GM18873 (cell line): Measurements from ENCODE around the gene ATP8A2.

ENCODE experiments used
- ATAC-seq: cut with Tn5 transposase; IDR thresholded peaks from one replicate; pipeline ENCODE4 v1.9.1; 2021; ENCODE audit warnings: mild to moderate bottlenecking, moderate library complexity, moderate number of reproducible peaks; ENCODE audit not compliant: unreplicated experiment, low FRiP score

ATP8A2 gene

DNA sequence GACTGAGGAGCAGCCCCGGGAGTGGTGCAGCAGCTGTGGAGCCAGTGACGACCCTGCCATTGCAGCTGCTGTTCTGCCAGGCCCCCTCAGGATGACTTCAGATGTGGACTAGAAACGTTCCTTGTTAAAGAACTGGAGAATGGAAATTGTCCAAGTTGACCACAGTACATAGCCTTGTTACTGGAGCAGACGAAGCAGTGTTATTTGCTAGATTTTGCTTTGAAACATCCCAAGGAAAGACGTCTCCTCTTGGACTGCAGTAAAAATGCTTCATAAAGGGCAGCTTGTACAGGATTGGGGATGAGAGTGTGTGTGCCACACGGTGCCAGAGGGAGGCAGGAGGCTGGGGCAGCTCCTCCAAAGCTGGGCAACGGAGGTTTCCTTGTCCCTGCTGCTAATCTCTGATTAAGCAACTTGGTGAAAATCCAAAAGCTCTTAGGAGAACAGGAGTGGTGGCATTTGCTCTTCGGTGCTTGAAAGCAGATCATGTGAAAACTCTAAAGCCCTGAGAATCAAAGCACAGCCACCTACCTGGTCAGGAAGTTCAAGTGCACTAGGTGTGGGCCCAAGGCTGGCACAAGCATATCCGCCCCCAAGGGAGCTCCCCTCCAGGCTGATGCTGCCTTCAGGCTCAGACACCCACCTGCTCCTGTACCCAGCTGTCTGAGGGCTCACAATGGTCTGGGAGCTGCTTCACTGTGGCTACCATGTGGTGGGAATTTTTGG lies 645.6 kb downstream of the ATP8A2 start:
- no peak for ATAC-seq

DNA sequence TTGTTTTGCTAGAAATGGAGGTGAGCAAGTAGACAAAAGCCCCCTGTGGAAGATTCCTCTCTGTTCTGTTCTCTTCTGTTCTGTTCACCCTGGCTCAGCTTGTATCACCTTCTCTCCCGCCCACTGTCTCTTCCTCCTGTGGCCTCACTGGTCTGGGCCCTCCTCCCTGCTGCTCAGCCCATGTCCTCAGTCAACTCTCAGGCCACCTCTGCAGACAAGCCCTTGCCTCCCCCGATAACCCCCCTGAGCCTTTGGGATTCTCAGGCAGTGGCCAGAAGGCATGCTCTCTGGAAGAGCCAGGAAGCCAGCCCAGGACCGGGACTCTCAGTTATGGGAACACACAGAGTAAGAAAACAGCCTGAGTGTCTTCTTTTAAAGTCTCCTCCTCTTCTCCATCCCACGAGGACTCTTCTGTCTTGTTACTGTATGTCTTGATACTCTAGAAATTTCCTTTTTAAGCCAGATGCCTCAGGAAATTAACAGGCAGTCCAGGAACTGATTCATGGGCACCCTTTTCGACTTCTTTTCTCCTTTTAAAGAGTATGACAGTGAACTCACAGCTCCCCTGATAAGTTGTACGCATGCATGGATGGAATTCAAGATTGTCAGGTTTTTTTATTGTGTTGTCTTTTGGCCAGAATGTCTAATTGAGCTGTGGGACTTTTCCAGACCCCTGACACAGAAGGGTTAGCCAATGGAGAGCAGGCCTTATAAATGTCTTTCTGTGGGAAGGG lies 646.3 kb downstream of the ATP8A2 start:
- no peak for ATAC-seq

DNA sequence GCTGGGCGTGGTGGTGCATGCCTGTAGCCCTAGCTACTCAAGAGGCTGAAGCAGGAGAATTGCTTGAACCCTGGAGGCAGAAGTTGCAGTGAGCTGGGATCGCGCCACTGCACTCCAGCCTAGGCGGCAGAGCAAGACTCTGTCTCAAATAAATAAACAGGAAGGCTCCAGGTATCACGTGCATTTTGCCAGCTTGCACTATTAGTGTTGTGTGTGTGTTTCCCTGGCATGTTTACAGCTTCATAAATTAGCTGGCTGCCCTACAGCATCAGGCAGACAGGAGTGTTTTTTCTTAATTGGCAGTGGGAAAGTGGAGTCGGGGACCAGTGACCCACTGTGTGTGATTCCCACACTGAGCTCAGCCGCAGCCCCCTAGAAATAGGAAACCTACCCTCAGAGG lies 647.5 kb downstream of the ATP8A2 start:
- ATAC-seq: no peak

DNA sequence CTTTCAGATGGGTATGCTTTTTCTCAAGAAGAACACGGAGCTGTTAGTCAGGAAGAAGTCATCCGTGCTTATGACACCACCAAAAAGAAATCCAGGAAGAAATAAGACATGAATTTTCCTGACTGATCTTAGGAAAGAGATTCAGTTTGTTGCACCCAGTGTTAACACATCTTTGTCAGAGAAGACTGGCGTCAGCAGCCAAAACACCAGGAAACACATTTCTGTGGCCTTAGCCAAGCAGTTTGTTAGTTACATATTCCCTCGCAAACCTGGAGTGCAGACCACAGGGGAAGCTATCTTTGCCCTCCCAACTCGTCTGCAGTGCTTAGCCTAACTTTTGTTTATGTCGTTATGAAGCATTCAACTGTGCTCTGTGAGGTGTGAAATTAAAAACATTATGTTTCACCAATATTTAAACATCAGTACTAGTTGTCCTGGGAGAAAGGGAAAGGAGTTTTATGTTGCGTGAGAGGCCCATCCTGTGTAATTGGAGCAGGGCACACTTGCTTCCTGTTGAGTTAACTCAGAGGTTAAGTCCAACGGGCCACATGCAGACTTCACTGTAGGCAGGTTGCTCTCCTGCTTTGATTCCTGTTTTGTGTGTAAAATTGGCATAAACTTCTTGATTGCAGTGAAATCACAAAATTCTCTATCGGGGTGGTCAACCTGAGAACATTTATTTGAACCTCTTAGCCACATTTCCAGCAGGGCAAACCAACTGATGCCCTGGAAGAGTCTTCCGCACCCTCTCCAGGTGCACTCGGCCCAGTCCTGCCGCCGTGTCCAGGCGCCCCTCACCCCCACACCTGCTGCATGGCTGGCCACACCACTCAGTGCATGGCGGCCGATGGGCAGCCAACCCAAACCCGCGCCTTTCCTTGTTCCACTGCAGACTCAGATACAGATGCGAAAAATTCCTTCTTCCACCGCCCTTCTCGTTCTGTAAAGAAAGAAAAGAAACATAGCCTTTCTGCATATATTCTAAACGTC lies 648.4 kb downstream of the ATP8A2 start:
- no peak for ATAC-seq

DNA sequence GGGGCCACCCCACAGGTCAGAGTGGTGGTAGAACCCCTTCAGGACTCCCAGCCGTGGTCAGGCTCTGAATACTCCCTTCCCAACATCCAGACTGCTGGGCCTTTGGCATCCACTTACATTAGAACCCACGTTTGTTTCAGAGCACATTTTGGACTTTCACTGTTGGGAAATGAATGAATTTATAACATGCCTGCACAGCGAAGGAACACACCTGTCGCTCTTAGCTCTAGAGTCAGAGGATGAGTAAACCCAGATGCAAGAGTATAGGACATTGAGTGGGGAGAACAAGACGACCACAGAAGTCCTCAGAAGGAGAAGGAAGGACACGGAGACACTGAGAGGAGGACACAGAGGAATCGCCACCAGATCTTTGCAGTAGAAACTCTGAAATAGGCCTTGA lies 649.1 kb downstream of the ATP8A2 start:
- ATAC-seq: no peak

DNA sequence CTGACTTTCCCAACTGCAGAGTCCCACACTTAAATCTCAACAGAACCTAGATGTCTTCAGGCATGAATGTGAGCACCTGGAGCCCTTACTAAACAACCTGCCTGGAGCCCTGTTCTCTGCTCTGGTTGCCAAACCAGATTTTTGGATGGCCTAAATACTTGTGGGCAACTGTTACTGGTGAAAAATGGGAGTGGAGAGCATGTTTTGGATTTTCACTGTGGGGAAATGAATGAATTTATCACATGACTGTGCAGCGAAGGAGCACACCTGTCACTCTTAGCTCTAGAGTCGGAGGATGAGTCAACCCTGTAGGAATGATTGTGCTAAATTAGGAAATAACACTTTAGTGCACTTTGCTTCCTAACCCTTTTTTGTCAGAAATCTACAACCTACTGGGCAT lies 649.7 kb downstream of the ATP8A2 start:
- no peak for ATAC-seq

DNA sequence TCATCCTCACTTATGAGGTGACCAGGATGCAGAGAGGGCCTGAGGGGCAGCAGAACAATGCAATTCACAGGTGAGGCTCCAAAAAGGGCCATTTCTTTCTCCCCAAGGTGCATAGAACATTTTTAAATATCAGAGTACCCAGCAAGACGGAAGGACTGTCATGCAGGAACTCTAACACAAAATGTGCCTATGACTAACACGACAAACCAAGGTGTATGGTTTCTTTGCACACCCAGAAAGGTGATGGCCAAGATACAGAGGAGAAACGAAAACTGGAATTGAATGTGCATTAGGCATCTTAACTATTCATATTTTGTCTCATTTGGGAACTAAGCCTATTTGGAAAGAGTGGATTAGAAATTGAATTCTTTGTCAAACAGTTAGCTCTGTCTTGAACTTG lies 650.2 kb downstream of the ATP8A2 start:
- no peak for ATAC-seq

DNA sequence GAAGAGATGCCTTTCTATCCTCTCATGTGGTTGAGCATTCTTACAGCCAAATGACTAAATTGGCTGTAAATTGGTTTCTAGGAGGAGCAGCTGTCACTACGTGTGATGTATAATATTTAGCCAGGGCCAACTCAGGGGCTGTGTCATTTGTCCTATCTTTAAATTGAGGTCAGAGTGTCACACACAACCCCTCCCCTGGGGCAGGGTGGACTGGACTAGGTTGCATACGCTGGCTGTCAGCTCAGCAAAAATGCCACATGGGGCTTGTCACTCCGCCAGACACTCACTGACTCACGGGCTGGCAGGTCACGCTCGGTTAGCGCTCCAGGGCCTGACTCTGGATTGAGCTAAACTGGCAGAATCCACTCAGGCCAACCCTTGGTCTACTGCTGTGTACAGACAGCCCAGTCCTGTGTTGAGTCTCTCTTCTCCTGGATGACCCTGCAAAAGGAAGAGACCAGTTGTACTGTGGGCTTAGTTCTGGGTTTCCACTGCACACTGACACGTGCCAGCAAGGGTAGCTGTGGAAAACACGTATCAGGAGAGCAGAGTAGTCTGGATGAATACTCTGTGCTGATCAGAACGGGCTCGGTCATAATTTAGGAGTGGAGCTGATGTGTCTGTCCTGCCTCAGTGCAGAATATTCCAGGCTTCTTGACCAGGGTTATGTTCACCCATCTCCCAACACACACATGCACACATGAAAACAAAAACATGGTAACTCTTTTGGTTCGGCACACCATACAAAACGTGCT lies 650.9 kb downstream of the ATP8A2 start:
- ATAC-seq: no peak

DNA sequence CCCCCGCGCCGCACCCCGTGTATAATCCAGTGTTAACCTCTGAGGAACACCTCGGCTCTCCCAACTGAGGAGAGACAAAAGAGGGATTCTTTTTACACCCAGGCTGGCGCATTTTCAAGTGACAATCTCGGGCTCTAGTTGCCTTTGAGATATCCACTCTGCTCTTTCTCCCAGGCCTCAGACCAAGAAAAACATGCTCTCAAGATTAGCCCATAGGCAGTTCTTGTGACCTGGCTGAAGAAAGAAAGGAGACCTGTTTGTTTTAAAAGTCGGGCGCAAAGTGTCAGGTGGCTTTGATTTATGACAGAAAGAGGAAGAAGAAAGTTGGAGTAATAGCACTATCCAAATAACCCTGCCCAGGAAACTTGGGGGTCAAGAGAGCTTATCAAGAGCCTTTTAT lies 652.8 kb downstream of the ATP8A2 start:
- no peak for ATAC-seq

DNA sequence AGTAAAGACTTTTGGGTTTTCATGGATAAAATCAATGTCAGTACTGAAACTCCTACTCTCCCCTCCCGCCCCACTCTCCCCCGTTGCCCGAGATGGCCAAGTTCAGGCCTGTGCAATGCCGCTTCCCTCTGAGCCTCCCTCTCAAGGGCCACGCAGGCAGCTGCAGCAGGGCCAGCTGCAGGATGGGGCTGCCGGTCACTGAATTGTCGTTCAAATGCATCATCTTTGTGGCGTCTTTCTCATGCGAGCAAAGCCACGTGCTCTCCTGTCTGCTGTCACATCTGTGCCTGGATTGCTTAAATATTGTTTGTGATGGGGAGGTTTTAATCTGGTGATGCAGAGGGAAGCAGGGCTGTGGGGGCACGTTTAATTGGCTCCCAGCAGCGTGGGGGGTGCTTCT lies 653.4 kb downstream of the ATP8A2 start:
- ATAC-seq: no peak

DNA sequence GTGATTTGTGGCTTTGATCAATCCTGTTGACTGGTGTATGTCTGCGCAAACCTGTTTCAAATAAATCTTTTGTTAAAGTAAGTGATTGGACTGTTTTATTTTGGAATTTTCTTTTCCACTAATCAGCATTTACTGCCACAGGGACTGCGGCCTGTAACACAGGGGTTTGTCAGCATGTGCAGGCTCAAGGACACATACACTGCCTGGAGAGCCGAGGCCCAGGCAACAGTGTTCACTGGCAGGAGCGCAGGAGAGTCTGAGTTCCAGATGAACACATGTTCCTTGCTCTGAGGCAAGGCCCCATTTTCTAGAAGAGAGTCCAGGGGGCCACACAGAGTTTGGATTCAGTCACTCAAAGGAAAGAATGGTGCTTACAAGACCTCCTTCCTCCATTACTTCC lies 654.0 kb downstream of the ATP8A2 start:
- no peak for ATAC-seq

DNA sequence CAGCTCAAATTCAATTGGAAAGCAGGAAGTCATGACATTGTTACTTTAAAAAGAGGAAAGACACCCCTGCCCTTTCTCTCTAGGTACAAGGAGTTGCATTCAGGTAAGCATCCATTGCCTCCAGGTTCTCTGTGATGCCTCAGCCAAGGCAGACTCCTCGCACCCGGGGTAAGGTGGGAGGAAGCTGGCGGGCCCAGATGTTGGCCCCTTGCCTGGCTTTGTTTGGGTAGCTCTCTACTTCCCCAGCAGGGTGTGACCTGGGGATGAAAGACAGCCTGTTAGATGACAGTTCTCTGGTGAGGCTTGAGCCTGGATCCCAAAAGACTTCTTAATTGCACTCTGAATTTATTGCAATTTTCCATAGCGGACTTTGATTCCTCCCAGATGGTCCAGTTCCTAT lies 654.4 kb downstream of the ATP8A2 start:
- ATAC-seq: no peak

DNA sequence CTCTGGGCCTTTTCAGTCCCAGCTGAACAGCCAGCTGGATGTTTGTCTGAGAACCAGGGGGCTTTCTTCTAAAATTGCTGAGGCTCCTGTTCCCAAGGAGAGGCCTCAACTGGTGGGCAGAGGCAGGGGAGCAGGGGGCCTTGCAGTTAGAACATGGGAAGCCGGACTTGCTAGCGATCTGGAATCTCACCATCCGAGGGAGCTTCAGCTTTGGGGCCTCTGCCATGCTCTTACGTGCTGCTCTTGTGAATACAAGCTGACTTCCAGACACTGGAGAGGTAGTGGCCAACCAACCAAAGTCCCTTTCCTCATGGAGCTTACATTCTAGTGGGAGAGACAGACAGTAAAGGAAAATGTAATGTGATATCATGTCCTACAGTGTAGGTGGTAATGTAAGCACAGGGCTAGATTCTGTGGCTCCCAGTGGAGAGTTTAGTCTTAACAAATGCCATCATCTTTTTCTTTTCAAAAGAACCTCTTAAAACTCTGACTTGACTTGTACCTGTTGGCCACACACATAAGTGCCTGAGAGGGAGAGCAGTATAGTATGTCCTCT lies 657.9 kb downstream of the ATP8A2 start:
- no peak for ATAC-seq

DNA sequence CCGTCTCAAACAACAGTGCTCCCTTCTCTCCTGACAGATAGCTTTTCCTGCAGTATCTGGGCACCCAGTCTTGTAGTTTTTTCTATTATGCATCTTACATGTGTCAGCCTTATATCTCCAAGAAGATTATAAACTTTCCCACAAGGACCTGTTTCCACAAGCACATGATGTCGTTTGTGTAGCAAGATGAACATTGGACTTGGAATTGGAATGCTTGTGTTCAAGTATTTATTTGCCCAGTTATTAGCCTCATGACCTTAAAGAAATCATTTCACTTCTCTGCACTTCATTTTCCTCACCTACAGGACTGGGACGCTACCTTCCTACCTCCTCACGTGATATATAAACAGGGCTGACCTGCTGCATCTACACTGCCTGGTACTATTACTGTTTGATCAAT lies 658.6 kb downstream of the ATP8A2 start:
- ATAC-seq: no peak

DNA sequence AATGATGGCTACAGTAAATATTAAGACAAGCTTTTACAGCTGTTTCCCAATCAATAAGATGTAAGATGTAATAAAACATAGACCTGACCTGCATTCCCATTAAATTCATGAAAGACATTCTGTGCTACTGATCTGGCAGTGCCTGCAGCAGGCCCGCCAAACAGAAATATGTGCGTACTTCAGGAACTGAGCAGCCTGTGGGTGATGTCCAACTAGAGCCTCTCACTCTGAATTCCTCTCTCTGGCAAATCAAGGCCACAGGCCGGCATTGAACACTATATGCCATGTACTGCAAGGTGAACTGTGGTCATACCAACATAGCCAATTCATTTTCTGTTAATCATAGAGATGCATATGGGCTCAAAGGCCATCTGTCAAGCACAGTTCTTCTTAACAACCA lies 662.2 kb downstream of the ATP8A2 start:
- no peak for ATAC-seq

DNA sequence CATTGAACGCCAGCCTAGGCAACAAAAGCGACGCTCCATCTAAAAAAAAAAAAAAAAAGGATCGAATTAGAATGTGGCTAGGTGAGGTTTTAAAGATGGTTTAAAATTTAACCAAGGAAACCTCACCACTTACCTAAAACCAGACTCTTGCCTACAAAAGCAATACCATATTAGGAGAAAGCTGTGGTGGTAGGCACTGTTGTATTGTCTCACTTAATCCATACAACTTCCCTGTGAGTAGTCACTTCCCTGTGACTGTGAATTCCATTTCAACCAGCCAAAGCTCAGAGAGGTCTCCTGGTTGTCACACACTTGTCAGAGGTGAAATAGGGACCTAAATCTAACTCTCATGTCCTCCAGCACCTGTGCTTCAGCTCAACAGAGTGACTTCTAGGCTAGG lies 664.6 kb downstream of the ATP8A2 start:
- no peak for ATAC-seq

DNA sequence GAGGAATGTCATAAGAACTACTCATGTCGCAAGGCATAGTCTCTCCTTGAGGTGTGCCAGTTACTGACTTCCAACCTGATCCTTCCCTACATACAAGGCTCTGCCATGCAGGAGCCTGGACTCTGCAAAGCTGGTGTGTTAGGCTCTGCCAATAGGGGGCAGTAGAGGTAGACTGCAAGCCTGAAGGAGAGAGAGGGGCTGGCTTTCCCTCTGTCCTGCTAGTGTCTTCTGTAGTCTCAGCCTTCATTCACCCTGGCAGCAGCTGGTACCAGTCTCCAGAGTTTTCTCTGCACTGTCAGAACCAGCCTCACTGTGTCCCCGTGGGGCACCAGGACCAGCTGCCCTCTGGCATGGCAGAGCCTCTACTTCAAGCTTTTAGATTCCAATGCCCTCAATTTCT lies 665.5 kb downstream of the ATP8A2 start:
- ATAC-seq: no peak

DNA sequence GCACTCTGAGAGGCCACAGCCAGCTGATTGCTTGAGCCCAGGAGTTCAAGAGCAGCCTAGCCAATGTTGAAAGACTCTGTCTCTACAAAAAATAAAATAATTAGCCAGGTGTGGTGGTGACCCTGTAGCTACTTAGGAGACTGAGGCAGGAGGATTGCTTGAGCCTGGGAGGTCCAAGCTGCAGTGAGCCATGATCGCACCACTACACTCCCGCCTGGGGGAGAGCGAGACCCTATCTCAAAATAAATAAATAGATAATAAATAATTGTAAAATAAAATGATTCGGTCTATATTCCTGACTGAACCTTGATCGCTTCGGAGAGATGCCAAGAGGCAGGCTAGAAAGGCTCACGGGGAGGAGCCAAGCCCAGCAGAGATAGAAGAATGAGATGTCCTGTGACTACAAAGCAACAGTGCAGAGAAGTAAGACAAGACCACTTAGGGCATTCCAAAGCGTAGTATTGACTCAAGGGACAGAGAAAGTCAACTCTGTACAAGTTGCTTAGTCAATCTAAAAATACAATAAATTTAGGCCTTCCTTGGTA lies 667.2 kb downstream of the ATP8A2 start:
- ATAC-seq: no peak

DNA sequence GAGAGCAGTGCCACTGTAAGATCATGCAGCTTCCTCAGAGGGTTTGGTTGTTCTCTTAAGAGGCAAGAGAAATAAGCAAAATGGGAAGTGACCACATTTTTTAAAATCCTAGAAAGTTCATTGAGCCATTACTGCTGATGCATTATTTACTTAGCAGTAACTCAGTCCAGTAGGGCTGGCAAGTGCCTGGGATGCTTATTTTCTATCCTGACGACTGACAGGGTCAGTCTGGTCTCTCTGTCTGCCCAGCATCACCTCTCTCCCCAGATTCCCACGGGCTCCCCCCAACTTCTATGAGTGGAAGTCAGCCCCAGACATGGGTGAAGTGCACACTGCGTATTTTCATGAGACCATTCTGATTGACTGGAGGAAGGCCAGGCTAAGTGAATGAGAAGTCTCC lies 669.7 kb downstream of the ATP8A2 start:
- no peak for ATAC-seq

DNA sequence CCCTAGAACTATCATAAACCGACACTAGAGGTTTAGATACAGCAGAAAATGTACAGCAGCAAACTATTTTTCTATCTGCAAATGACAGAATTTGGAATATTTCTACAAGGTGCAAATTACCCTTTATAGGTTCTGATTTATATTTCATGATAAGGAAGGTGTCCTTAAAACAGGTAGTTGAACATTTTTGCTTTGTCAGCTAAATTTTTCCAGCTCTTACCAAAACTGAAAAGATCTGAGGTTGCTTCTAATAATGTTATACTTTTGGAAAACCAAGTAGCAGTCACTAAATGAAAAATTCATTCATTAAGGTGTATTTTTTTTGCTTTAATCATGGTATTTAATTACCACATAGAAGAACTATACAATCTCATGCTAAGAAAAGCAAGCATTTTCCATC lies 671.0 kb downstream of the ATP8A2 start:
- ATAC-seq: no peak
